Endothelial cell of umbilical vein (primary cell): ENCODE data around the gene SLC26A4. TPM values are rescaled to one million over a fixed set of nuclear protein-coding genes. Genes with fewer than 3 reads are reported as not detected.

ENCODE experiments used
- BruUV-seq: library from RNA; stranded (reverse); fragments of 400-500 nt; replicated peaks from 2 replicates; lab custom pipeline; 2021; lab: Mats Ljungman, UMichigan
- CTCF ChIA-PET: fragments of 300-600, 350-600 bp; sonication (Branson Sonifier 250); formaldehyde crosslinking; loops from one replicate; lab custom pipeline; 2021; ENCODE audit warnings: antibody characterized with exemption, inconsistent platforms; lab: Charles Lee
- POLR2A ChIA-PET: fragments of 300-600, 350-600 bp; sonication (Branson Sonifier 250); formaldehyde crosslinking; loops from one replicate; lab custom pipeline; 2021; ENCODE audit warnings: antibody characterized with exemption, inconsistent platforms; lab: Charles Lee
- DNase-seq: peaks from one replicate; pipeline ENCODE4 v3.0.0-alpha.2; 2011; ENCODE audit warnings: low read depth, low spot score
- FAIRE-seq: peaks from 2 replicates; lab custom pipeline; 2011; peaks lifted over from hg19 to GRCh38; lab: Jason Lieb, UNC
- H2AFZ ChIP-seq: 2 replicates; pipeline ENCODE4 v1.6.0; 2012; ENCODE audit warnings: low read depth, low read length, control low read depth, inconsistent platforms
- H3K27ac ChIP-seq: 2 replicates; pipeline ENCODE4 v1.5.1; 2011; ENCODE audit warnings: low read depth, mild to moderate bottlenecking, control low read depth, low read length, moderate library complexity; ENCODE audit not compliant: insufficient read depth
- H3K27me3 ChIP-seq, 2 experiments: 2 replicates each; pipeline versions ENCODE4 v1.6.0 to v1.6.1; 2011; ENCODE audit warnings: low read length in 2 of 2, mixed read lengths in 1 of 2; ENCODE audit not compliant: control insufficient read depth in 2 of 2, insufficient read depth in 2 of 2
- H3K36me3 ChIP-seq, 2 experiments: 2 replicates in 1 of 2; 3 replicates in 1 of 2; pipeline ENCODE4 v1.5.1; 2011; ENCODE audit warnings: low read length in 2 of 2, mild to moderate bottlenecking in 1 of 2, moderate library complexity in 1 of 2; ENCODE audit not compliant: control insufficient read depth in 2 of 2, insufficient read depth in 2 of 2; ENCODE audit errors: extremely low read depth in 1 of 2
- H3K4me1 ChIP-seq: 3 replicates; pipeline ENCODE4 v1.5.1; 2011; ENCODE audit warnings: mild to moderate bottlenecking, low read length; ENCODE audit not compliant: control insufficient read depth, insufficient read depth; ENCODE audit errors: extremely low read depth
- H3K4me2 ChIP-seq: 2 replicates; pipeline ENCODE4 v1.6.1; 2011; ENCODE audit warnings: low read length, control low read depth, mixed read lengths; ENCODE audit not compliant: insufficient read depth
- H3K4me3 ChIP-seq, 3 experiments: fragments of 200-600 bp in 1 of 3; sonication (generic), shearing (Covaris generic) in 1 of 3; replicated peaks in 1 of 3; 2 replicates each; pipeline ENCODE4 v1.5.1; 2011 to 2016; ENCODE audit warnings: control low read depth in 3 of 3, low read length in 3 of 3, mild to moderate bottlenecking in 2 of 3, inconsistent platforms in 1 of 3, low read depth in 1 of 3, moderate library complexity in 1 of 3; ENCODE audit not compliant: insufficient read depth in 1 of 3
- H3K79me2 ChIP-seq: 2 replicates; pipeline ENCODE4 v1.6.0; 2012; ENCODE audit warnings: low read length, inconsistent platforms; ENCODE audit not compliant: control insufficient read depth, insufficient read depth
- H3K9ac ChIP-seq: replicated peaks from 2 replicates; pipeline ENCODE3; 2011; ENCODE audit warnings: low read length, control low read depth; ENCODE audit not compliant: insufficient read depth; ENCODE audit errors: extremely low read depth
- H3K9me1 ChIP-seq: replicated peaks from 3 replicates; pipeline ENCODE4 v1.6.0; 2011; ENCODE audit warnings: mild to moderate bottlenecking, low read length; ENCODE audit not compliant: control insufficient read depth, insufficient read depth; ENCODE audit errors: extremely low read depth
- H3K9me3 ChIP-seq: replicated peaks from 2 replicates; pipeline ENCODE4 v1.5.1; 2012; ENCODE audit warnings: low read length, inconsistent platforms; ENCODE audit not compliant: control insufficient read depth, insufficient read depth
- H4K20me1 ChIP-seq: replicated peaks from 2 replicates; pipeline ENCODE3; 2011; ENCODE audit warnings: mild to moderate bottlenecking, low read length; ENCODE audit not compliant: control insufficient read depth, insufficient read depth; ENCODE audit errors: extremely low read depth
- CTCF ChIP-seq, 2 donors: IDR thresholded peaks; 1 replicate in 1 of 2; 2 replicates in 1 of 2; pipeline ENCODE4 v1.5.1; 2011; ENCODE audit warnings: low read length in 2 of 2, mild to moderate bottlenecking in 2 of 2, moderate library complexity in 2 of 2, control low read depth in 1 of 2, inconsistent platforms in 1 of 2, low read depth in 1 of 2; ENCODE audit not compliant: insufficient read depth in 1 of 2; ENCODE audit errors: extremely low read depth in 1 of 2
- EZH2 ChIP-seq: IDR thresholded peaks from 2 replicates; pipeline ENCODE4 v1.6.1; 2012; ENCODE audit warnings: borderline replicate concordance, low read depth, mild to moderate bottlenecking, moderate library complexity, low read length, inconsistent platforms; ENCODE audit not compliant: severe bottlenecking
- FOS ChIP-seq: IDR thresholded peaks from 2 replicates; pipeline ENCODE4 v1.6.1; 2011; ENCODE audit warnings: mild to moderate bottlenecking, low read length, moderate library complexity, borderline replicate concordance; ENCODE audit not compliant: insufficient read depth
- GATA2 ChIP-seq: IDR thresholded peaks from 2 replicates; pipeline ENCODE4 v1.7.0; 2011; ENCODE audit warnings: low read depth, mild to moderate bottlenecking, moderate library complexity, mixed read lengths, low read length; ENCODE audit not compliant: insufficient read length, insufficient read depth
- JUN ChIP-seq: IDR thresholded peaks from 2 replicates; pipeline ENCODE4 v1.6.1; 2011; ENCODE audit warnings: borderline replicate concordance, low read depth; ENCODE audit not compliant: insufficient read length, insufficient read depth
- MAX ChIP-seq: IDR thresholded peaks from 2 replicates; pipeline ENCODE4 v1.6.1; 2011; ENCODE audit not compliant: insufficient read depth, insufficient read length
- MYC ChIP-seq: IDR thresholded peaks from one replicate; pipeline ENCODE4 v1.6.1; 2011; ENCODE audit warnings: mild to moderate bottlenecking, low read depth, low read length
- POLR2A ChIP-seq: IDR thresholded peaks from 2 replicates; pipeline ENCODE4 v1.6.1; 2012; ENCODE audit warnings: low read depth, mild to moderate bottlenecking, control low read depth, low read length
- POLR2AphosphoS5 ChIP-seq: IDR thresholded peaks from 2 replicates; pipeline ENCODE4 v1.6.1; 2012; ENCODE audit warnings: low read depth, mild to moderate bottlenecking, control low read depth, low read length, moderate library complexity; ENCODE audit not compliant: insufficient read depth
- dilution Hi-C: fragments of 300-500 bp; cut with MboI; formaldehyde crosslinking; loops from one replicate; pipeline ENCODE4 v1.15.0; 2019; ENCODE audit warnings: low sequenced_read_pairs; ENCODE audit not compliant: extremely low pct_ligation_motif_present
- intact Hi-C: fragments of 100-400 bp; cut with micrococcal nuclease; formaldehyde crosslinking; loops from one replicate; pipeline ENCODE4 v1.10.0; 2022
- polyA plus RNA-seq, 4 experiments: library from polyadenylated mRNA; depleted of rRNA in 3 of 4; stranded (reverse) in 3 of 4; unstranded in 1 of 4; fragments of >200 nt; gene quantifications; 2 replicates each; pipeline versions ENCODE4 v1.2.1 to v1.2.3, GENCODE V29; 2011 to 2012; ENCODE audit warnings: missing spikeins in 1 of 4
- total RNA-seq: library from RNA; stranded (reverse); gene quantifications from 2 replicates; pipeline ENCODE4 v1.2.3, GENCODE V29; 2021

Gene SLC26A4
- total and polyA plus RNA-seq, 2 donors (not counting 3 experiments of a cell fraction or from before 2014, with no cell fraction given): 0.77 to 0.79 TPM

DNA sequence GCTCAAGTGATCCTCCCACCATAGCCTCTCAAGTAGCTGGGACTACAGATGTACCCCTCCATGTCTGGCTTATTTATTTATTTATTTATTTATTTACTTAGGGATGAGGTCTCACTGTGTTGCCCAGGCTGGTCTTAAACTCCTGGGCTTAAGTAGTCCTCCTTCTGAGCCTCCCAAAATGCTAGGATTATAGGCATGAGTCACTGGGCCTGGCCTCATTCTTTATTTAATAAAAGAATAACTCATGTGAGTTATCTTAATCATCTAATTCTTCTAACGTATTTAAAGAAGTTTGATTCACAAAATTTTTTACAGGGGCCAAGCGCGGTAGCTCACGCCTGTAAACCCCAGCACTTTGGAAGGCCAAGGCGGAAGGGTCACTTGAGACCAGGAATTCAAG lies 8.0 kb upstream of the SLC26A4 start:
- no peaks in the 10 kb centered on the region for H3K27me3 ChIP-seq
- H3K4me1 ChIP-seq: no peaks in the 10 kb centered on the region
- no peak overlapping the region for H3K27ac ChIP-seq
- no peak overlapping the region for H2AFZ ChIP-seq
- FAIRE-seq: no peak
- DNase-seq: no peak
- no peaks in the 10 kb centered on the region for H3K9me1 ChIP-seq
- H3K9me3 ChIP-seq: no peaks in the 10 kb centered on the region
- ChIA-PET CTCF (no interaction called here), POLR2A (no interaction called here)
- dilution Hi-C loops (no loop called here), intact Hi-C loops (no loop called here)
- no peak for TF ChIP-seq MAX
- no peak for TF ChIP-seq MYC
- TF ChIP-seq GATA2: no peak
- no peak for TF ChIP-seq CTCF (IDR thresholded peaks at IDR 0.05; ENCODE audit: extremely low read depth in 1 of 2, insufficient read depth in 1 of 2, low read depth in 1 of 2, low read length in 2 of 2)
- TF ChIP-seq JUN: no peak
- no peak for TF ChIP-seq POLR2AphosphoS5
- no peak for TF ChIP-seq FOS
- no peak for TF ChIP-seq EZH2
- TF ChIP-seq POLR2A: no peak
- H3K36me3 ChIP-seq: no peaks in the 10 kb centered on the region
- H3K4me3 ChIP-seq: no peak overlapping the region
- no TSS peak for BruUV-seq
- no peak overlapping the region for H3K9ac ChIP-seq
- H4K20me1 ChIP-seq: no peaks in the 10 kb centered on the region
- H3K79me2 ChIP-seq: no peaks in the 10 kb centered on the region
- no peak overlapping the region for H3K4me2 ChIP-seq
